ENCODE measurements around the gene PACS2. TPM values are rescaled to one million over a fixed set of nuclear protein-coding genes. Genes with fewer than 3 reads are reported as not detected.

PACS2 gene
- total and polyA plus RNA-seq, 2 of the 8 experiments (the other 6 are each of a cell fraction or from before 2014, with no cell fraction given): 38.0 to 62.8 TPM

DNA sequence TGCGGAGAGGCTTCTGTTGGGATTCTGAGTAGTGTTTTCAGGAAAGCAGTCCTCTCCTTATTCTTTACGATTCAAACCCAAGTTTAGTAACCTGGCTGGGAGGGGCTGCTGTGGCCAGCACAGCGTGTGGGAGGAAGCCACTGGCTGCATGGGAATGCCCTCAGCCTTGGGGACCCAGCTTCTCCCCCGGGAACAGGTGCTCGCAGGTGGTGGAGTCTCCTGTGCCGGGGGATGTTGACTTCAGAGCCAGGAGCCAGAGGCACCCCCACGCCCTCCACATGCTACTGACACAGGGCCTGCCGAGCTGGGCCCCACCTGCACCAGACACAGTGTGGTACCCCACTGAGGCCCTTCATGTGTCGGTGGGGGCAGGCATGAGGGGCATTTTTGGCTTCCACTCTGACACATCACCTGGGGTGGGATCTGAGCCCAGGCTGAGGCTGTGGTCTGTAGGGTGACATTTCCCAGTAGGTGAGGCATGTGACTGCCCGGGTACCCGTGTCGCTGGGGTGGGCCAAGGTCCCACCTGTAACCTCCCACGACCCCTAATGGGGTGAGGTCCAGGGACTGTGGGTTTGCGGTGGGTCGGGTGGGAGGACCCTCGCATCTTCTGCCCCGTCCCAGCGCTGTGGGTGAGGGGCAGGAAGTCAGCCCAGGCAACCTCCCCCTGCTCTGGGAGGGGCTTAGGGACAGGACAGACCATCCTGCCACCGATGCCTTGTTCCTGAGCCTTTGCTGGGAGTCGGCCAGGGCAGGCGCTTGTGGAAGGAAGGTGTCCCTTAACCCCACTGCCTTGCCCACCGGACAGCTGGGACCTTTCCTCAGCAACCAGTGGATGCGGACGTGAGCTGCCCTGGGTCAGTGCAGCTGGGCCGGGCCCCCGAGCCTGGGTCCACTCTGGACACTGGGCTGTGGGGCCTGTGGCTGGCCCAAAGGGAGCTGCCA is 131.6 kb downstream of the PACS2 start:
- Histone ChIP-seq H3K23me2 (ENCODE audit: low read depth, low read length) (no peaks in the 10 kb centered on the region), H4K5ac (ENCODE audit: insufficient read length, low read depth, low read length) (no peak overlapping the region), H4K20me1 (replicated peaks in 1 of 2; ENCODE audit: control insufficient read depth in 1 of 2, insufficient read depth in 2 of 2, low read length in 2 of 2) (peaks cover 14 to 19% of the 10 kb centered on the region in 2 experiments), H3K27ac (ENCODE audit: low read depth, low read length) (no peak overlapping the region), H3K36me3 (ENCODE audit: control insufficient read depth in 2 of 4, insufficient read depth in 4 of 4, low read length in 3 of 4) (peaks cover 5 to 25% (median 17%) of the 10 kb centered on the region in 4 experiments; a peak in 6 of 8 replicates), H3K18ac (ENCODE audit: extremely low read depth, low read length) (no peak overlapping the region), H3K23ac (ENCODE audit: insufficient read length) (no peak overlapping the region), H4K8ac (ENCODE audit: extremely low read depth, insufficient read depth, low read length) (no peak overlapping the region; the same call in 1 of the 2 replicates), H2BK120ac (replicated peaks; ENCODE audit: low read depth, low read length) (no peak overlapping the region), H3K79me1 (ENCODE audit: low read depth, low read length) (peaks cover 13% of the 10 kb centered on the region; the same call in 1 of the 2 replicates), H2AK5ac (ENCODE audit: low read depth, low read length) (no peak overlapping the region), H3K4ac (replicated peaks; ENCODE audit: insufficient read length, low read depth, low read length) (no peak overlapping the region), H3K9me3 (ENCODE audit: insufficient read depth in 2 of 2, low read depth in 1 of 2, low read length in 1 of 2) (no peaks in the 10 kb centered on the region), H3K4me1 (replicated peaks in 1 of 4; ENCODE audit: control insufficient read depth in 3 of 4, insufficient read depth in 4 of 4, low read length in 3 of 4) (no peaks in the 10 kb centered on the region), H4K91ac (replicated peaks; ENCODE audit: insufficient read length, low read length) (no peak overlapping the region), H3K4me3 (ENCODE audit: extremely low read depth in 1 of 4, insufficient read depth in 2 of 4, low read depth in 3 of 4, low read length in 4 of 4) (no peak overlapping the region), H3K4me2 (ENCODE audit: insufficient read depth in 1 of 2, low read depth in 2 of 2, low read length in 2 of 2) (no peak overlapping the region), H3K9ac (replicated peaks in 1 of 4; ENCODE audit: extremely low read depth in 1 of 4, low read depth in 3 of 4, low read length in 3 of 4) (no peak overlapping the region), H2AFZ (ENCODE audit: low read length) (no peak overlapping the region), H2BK5ac (ENCODE audit: low read depth, low read length) (no peak overlapping the region), H3K79me2 (ENCODE audit: control insufficient read depth in 1 of 2, insufficient read depth in 2 of 2, low read length in 2 of 2) (peaks cover 0 to 10% of the 10 kb centered on the region in 2 experiments; a peak in 2 of 4 replicates), H3K56ac (replicated peaks; ENCODE audit: insufficient read length, low read depth, low read length) (no peak overlapping the region), H2BK12ac (ENCODE audit: low read depth, low read length) (no peak overlapping the region), H2BK20ac (ENCODE audit: low read length) (no peak overlapping the region), H3K14ac (ENCODE audit: insufficient read length) (no peak overlapping the region), H3K27me3 (replicated peaks in 1 of 4; ENCODE audit: control insufficient read depth in 3 of 4, extremely low read depth in 1 of 4, insufficient read depth in 3 of 4, low read length in 3 of 4) (no peaks in the 10 kb centered on the region), H2BK15ac (ENCODE audit: low read length) (no peak overlapping the region)
- DNase-seq (ENCODE audit: low read depth in 1 of 2, low spot score in 2 of 2) (no peak), FAIRE-seq (no peak)
- ChIA-PET CTCF (ENCODE audit: partially characterized antibody) (interaction anchor here (1.2 to 3.0 kb wide), 9 partner anchors 10 to 44 kb away, joined by 3 to 23 read pairs (median 6); no protein-coding TSS in a partner anchor), POLR2A (ENCODE audit: partially characterized antibody) (interaction anchor here (0.7 to 3.0 kb wide), 3 partner anchors 13 to 765 kb away, joined by 3 to 21 read pairs (median 6); no protein-coding TSS in a partner anchor)
- 95% methylated on average over 24 of the region's 26 CpGs; no CpG with 5 or more reads in 1 of the 2 experiments for WGBS, 2 experiments (ENCODE audit: extremely low coverage in 1 of 2, insufficient coverage in 1 of 2, insufficient read length in 1 of 2, insufficient replicate concordance in 2 of 2, low coverage in 1 of 2, low lambda C conversion rate in 2 of 2, missing lambda C conversion rate in 1 of 2)
- TF ChIP-seq, protein P1, sequence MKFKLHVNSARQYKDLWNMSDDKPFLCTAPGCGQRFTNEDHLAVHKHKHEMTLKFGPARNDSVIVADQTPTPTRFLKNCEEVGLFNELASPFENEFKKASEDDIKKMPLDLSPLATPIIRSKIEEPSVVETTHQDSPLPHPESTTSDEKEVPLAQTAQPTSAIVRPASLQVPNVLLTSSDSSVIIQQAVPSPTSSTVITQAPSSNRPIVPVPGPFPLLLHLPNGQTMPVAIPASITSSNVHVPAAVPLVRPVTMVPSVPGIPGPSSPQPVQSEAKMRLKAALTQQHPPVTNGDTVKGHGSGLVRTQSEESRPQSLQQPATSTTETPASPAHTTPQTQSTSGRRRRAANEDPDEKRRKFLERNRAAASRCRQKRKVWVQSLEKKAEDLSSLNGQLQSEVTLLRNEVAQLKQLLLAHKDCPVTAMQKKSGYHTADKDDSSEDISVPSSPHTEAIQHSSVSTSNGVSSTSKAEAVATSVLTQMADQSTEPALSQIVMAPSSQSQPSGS (IDR thresholded peaks at IDR 0.05; ENCODE audit: low read length): no peak
- TF ChIP-seq CBX5 (IDR thresholded peaks at IDR 0.05; ENCODE audit: low read depth, low read length) (no peak), SAP30 (IDR thresholded peaks at IDR 0.05; ENCODE audit: insufficient read depth, insufficient replicate concordance, low read length) (no peak), POLR2A (IDR thresholded peaks at IDR 0.05; ENCODE audit: control extremely low read depth in 1 of 2, low read depth in 2 of 2, low read length in 2 of 2) (no peak), JUN (IDR thresholded peaks at IDR 0.05; ENCODE audit: low read depth, low read length) (no peak), FOSL1 (IDR thresholded peaks at IDR 0.05; ENCODE audit: insufficient read depth, low read depth, low read length) (no peak), BRCA1 (IDR thresholded peaks at IDR 0.05; ENCODE audit: low read depth, low read length) (no peak), HDAC2 (IDR thresholded peaks at IDR 0.05; ENCODE audit: borderline replicate concordance in 1 of 2, low read depth in 2 of 2, low read length in 2 of 2) (no peak), CBX8 (IDR thresholded peaks at IDR 0.05; ENCODE audit: borderline replicate concordance, low read depth, low read length) (no peak)

All from H1 (cell line).